ENCODE measurements around the gene FEM1A. TPM values are rescaled to one million over a fixed set of nuclear protein-coding genes. Genes with fewer than 3 reads are reported as not detected.

The FEM1A gene
- total and polyA plus RNA-seq, 4 donors, result 5.6 to 14.6 (median 8.6) TPM

GRCh38 chr19:4832776-4833175, 41.2 kb downstream of the FEM1A start:
- peaks cover 0 to 10% (median 0%) of the 10 kb centered on the region in 5 donors for H3K4me1 ChIP-seq (ENCODE audit: control insufficient read depth in 5 of 5, insufficient read depth in 5 of 5, low read length in 5 of 5)
- H3K36me3 ChIP-seq (ENCODE audit: control insufficient read depth in 4 of 4, insufficient read depth in 4 of 4, low read length in 4 of 4), result peaks cover 0 to 3% (median under 1%) of the 10 kb centered on the region in 4 donors
- WGBS, 2 donors, result 89% methylated on average over 5 of the region's 5 CpGs
- ATAC-seq (ENCODE audit: insufficient read depth, low FRiP score), result no peak
- no peaks in the 10 kb centered on the region for H3K27me3 ChIP-seq (ENCODE audit: control insufficient read depth in 3 of 3, insufficient read depth in 3 of 3, low read length in 2 of 3)
- H3K27ac ChIP-seq (ENCODE audit: low read depth in 1 of 2, low read length in 1 of 2), result no peak overlapping the region
- no peak for TF ChIP-seq CTCF (IDR thresholded peaks at IDR 0.05; ENCODE audit: control extremely low read depth, extremely low read depth)
- DNase-seq, result no peak
- H3K9me3 ChIP-seq (ENCODE audit: control insufficient read depth in 4 of 4, insufficient read depth in 3 of 4, low read length in 3 of 4), result no peaks in the 10 kb centered on the region
- no peak overlapping the region for H3K9ac ChIP-seq (ENCODE audit: insufficient read depth in 1 of 2, low read length in 2 of 2)
- no peak overlapping the region for H3K4me3 ChIP-seq

DNA sequence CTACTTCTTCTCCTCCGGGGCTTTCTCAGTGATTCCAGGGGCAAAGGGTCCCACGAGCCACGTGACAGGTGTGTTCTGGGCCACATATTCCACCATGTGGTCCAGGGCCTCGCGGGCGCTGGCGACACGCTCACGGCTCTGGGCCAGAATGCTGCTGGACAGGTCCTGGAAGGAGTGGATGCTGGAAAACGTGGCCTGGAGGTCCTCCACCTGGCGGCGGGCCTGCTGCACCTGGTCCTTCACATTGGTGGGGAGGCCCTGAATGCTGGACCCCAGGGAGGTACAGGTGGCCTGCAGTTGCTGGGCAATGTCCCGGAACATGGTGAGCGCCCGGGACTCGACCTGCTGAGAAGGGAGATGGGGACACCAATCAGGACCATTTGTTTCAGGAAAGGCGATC, 47.7 kb downstream of the FEM1A start:
- Histone ChIP-seq H3K36me3 (ENCODE audit: control insufficient read depth in 4 of 4, insufficient read depth in 4 of 4, low read length in 4 of 4) (peaks cover 7 to 27% (median 16%) of the 10 kb centered on the region in 4 donors), H3K9me3 (ENCODE audit: control insufficient read depth in 4 of 4, insufficient read depth in 3 of 4, low read length in 3 of 4) (no peaks in the 10 kb centered on the region), H3K9ac (ENCODE audit: insufficient read depth in 1 of 2, low read length in 2 of 2) (no peak overlapping the region), H3K4me3 (no peak overlapping the region), H3K27ac (ENCODE audit: low read depth in 1 of 2, low read length in 1 of 2) (no peak overlapping the region), H3K27me3 (ENCODE audit: control insufficient read depth in 3 of 3, insufficient read depth in 3 of 3, low read length in 2 of 3) (no peaks in the 10 kb centered on the region), H3K4me1 (ENCODE audit: control insufficient read depth in 5 of 5, insufficient read depth in 5 of 5, low read length in 5 of 5) (no peaks in the 10 kb centered on the region)
- WGBS, 2 donors, result 96% methylated on average over 17 of the region's 17 CpGs
- no peak for TF ChIP-seq CTCF (IDR thresholded peaks at IDR 0.05; ENCODE audit: control extremely low read depth, extremely low read depth)
- DNase-seq (no peak), ATAC-seq (ENCODE audit: insufficient read depth, low FRiP score) (no peak)

DNA sequence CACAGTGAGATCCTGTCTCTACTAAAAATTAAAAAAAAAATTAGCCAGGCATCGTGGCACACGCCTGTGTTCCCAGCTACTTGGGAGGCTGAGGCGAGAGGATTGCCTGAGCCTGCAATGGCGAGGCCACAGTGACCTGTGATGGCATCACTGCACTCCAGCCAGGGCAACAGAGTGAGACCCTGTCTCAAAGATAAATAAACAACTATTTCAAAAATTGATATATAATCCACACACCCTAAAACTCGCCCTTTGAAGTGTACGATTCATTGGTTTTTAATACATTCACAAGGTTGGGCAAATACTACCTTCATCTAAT, 52.1 kb downstream of the FEM1A start:
- TF ChIP-seq CTCF (IDR thresholded peaks at IDR 0.05; ENCODE audit: control extremely low read depth, extremely low read depth), result no peak
- no peak overlapping the region for H3K27ac ChIP-seq (ENCODE audit: low read depth in 1 of 2, low read length in 1 of 2)
- no peaks in the 10 kb centered on the region for H3K4me1 ChIP-seq (ENCODE audit: control insufficient read depth in 5 of 5, insufficient read depth in 5 of 5, low read length in 5 of 5)
- H3K27me3 ChIP-seq (ENCODE audit: control insufficient read depth in 3 of 3, insufficient read depth in 3 of 3, low read length in 2 of 3), result no peaks in the 10 kb centered on the region
- 95 to 96% methylated on average over 6 of the region's 6 CpGs for WGBS, 2 donors
- peaks cover 11 to 34% (median 20%) of the 10 kb centered on the region in 4 donors for H3K36me3 ChIP-seq (ENCODE audit: control insufficient read depth in 4 of 4, insufficient read depth in 4 of 4, low read length in 4 of 4)
- H3K9ac ChIP-seq (ENCODE audit: insufficient read depth in 1 of 2, low read length in 2 of 2), result no peak overlapping the region
- H3K9me3 ChIP-seq (ENCODE audit: control insufficient read depth in 4 of 4, insufficient read depth in 3 of 4, low read length in 3 of 4), result no peaks in the 10 kb centered on the region
- no peak for ATAC-seq (ENCODE audit: insufficient read depth, low FRiP score)
- DNase-seq, result no peak
- H3K4me3 ChIP-seq, result no peak overlapping the region
